ENCODE measurements around the gene FREM1. TPM values are rescaled to one million over a fixed set of nuclear protein-coding genes. Genes with fewer than 3 reads are reported as not detected.

The FREM1 gene
- total RNA-seq, 2 experiments from 2014 or later: not detected

- no peak overlapping the region for H3K4me3 ChIP-seq (ENCODE audit: low read depth, low read length, poor library complexity, severe bottlenecking)
- POLR2A ChIA-PET: interaction anchor here (0.6 to 1.0 kb wide), 3 partner anchors 29 to 1855 kb away, joined by 3 to 5 read pairs (median 3); no protein-coding TSS in a partner anchor
These were observed 141.0 kb downstream of the FREM1 start for GRCh38 chr9:14769230-14769571.

GRCh38 chr9:14768405-14769229, 141.6 kb downstream of the FREM1 start:
- no TSS peak for BruUV-seq (replicated peaks)
- intact Hi-C loops (cut with micrococcal nuclease; ENCODE audit: unreplicated experiment): loop anchor here (1.0 to 2.0 kb wide), 2 partner anchors 152 to 304 kb away; no protein-coding TSS in a partner anchor
- Histone ChIP-seq H3K27ac (ENCODE audit: low read depth, low read length, poor library complexity, severe bottlenecking) (no peak overlapping the region), H3K9me2 (ENCODE audit: insufficient read depth, low read length) (no peaks in the 10 kb centered on the region), H3K4me3 (ENCODE audit: low read depth, low read length, poor library complexity, severe bottlenecking) (no peak overlapping the region), H2AFZ (ENCODE audit: low read length) (no peak overlapping the region), H4K20me1 (ENCODE audit: insufficient read depth, low read length) (no peaks in the 10 kb centered on the region), H3K9me3 (ENCODE audit: low read length) (no peaks in the 10 kb centered on the region), H3K36me3 (ENCODE audit: insufficient read depth, low read length) (no peaks in the 10 kb centered on the region), H3K79me2 (ENCODE audit: insufficient read depth, low read depth, low read length) (no peaks in the 10 kb centered on the region), H3K4me2 (ENCODE audit: low read length) (no peak overlapping the region), H3K4me1 (ENCODE audit: insufficient read depth, low read length, poor library complexity, severe bottlenecking) (no peaks in the 10 kb centered on the region)
- POLR2A ChIA-PET: interaction anchor here (0.7 to 1.0 kb wide), 2 partner anchors 28 to 1856 kb away, joined by 3 read pairs; no protein-coding TSS in a partner anchor
- TF ChIP-seq CTCF (conservative IDR thresholded peaks at IDR 0.05; ENCODE audit: low read length) (peak; percentile 87), EZH2phosphoT487 (IDR thresholded peaks at IDR 0.05; ENCODE audit: borderline replicate concordance, low read depth, low read length) (no peak)
- DNase-seq (ENCODE audit: low spot score): peak; percentile 52
- CTCF ChIA-PET (ENCODE audit: unreplicated experiment): no interaction called here

More at GRCh38 chr9:14769230-14769571, 141.0 kb downstream of the FREM1 start:
- H3K36me3 ChIP-seq (ENCODE audit: insufficient read depth, low read length): no peaks in the 10 kb centered on the region
- no peaks in the 10 kb centered on the region for H3K79me2 ChIP-seq (ENCODE audit: insufficient read depth, low read depth, low read length)
- H2AFZ ChIP-seq (ENCODE audit: low read length): no peak overlapping the region
- CTCF ChIA-PET (ENCODE audit: unreplicated experiment): no interaction called here
- intact Hi-C loops (cut with micrococcal nuclease; ENCODE audit: unreplicated experiment): loop anchor here (2.0 kb wide), 1 partner anchor 304 kb away; no protein-coding TSS in a partner anchor
- no peaks in the 10 kb centered on the region for H4K20me1 ChIP-seq (ENCODE audit: insufficient read depth, low read length)
- no peak overlapping the region for H3K27ac ChIP-seq (ENCODE audit: low read depth, low read length, poor library complexity, severe bottlenecking)
- H3K9me2 ChIP-seq (ENCODE audit: insufficient read depth, low read length): no peaks in the 10 kb centered on the region
- no peak overlapping the region for H3K4me2 ChIP-seq (ENCODE audit: low read length)
- no peak for TF ChIP-seq EZH2phosphoT487 (IDR thresholded peaks at IDR 0.05; ENCODE audit: borderline replicate concordance, low read depth, low read length)
- peak; percentile 71 for TF ChIP-seq CTCF (conservative IDR thresholded peaks at IDR 0.05; ENCODE audit: low read length)
- peak; percentile 61 for DNase-seq (ENCODE audit: low spot score)
- H3K4me1 ChIP-seq (ENCODE audit: insufficient read depth, low read length, poor library complexity, severe bottlenecking): no peaks in the 10 kb centered on the region
- BruUV-seq (replicated peaks): no TSS peak
- H3K9me3 ChIP-seq (ENCODE audit: low read length): no peaks in the 10 kb centered on the region

- intact Hi-C loops (cut with micrococcal nuclease; ENCODE audit: unreplicated experiment): no loop called here
- BruUV-seq (replicated peaks): no TSS peak
- TF ChIP-seq CTCF (conservative IDR thresholded peaks at IDR 0.05; ENCODE audit: low read length): no peak
- TF ChIP-seq EZH2phosphoT487 (IDR thresholded peaks at IDR 0.05; ENCODE audit: borderline replicate concordance, low read depth, low read length): no peak
- ChIA-PET CTCF (ENCODE audit: unreplicated experiment) (interaction anchor here (0.5 kb wide), 1 partner anchor 78 kb away, joined by 3 read pairs; no protein-coding TSS in a partner anchor), POLR2A (interaction anchor here (1.0 kb wide), 1 partner anchor 151 kb away, joined by 4 read pairs; no protein-coding TSS in a partner anchor)
- no peak overlapping the region for H3K27ac ChIP-seq (ENCODE audit: low read depth, low read length, poor library complexity, severe bottlenecking)
- no peak overlapping the region for H3K4me3 ChIP-seq (ENCODE audit: low read depth, low read length, poor library complexity, severe bottlenecking)
- no peaks in the 10 kb centered on the region for H3K9me2 ChIP-seq (ENCODE audit: insufficient read depth, low read length)
- no peaks in the 10 kb centered on the region for H3K9me3 ChIP-seq (ENCODE audit: low read length)
- no peaks in the 10 kb centered on the region for H3K36me3 ChIP-seq (ENCODE audit: insufficient read depth, low read length)
- no peaks in the 10 kb centered on the region for H3K79me2 ChIP-seq (ENCODE audit: insufficient read depth, low read depth, low read length)
- no peak overlapping the region for H3K4me2 ChIP-seq (ENCODE audit: low read length)
- H4K20me1 ChIP-seq (ENCODE audit: insufficient read depth, low read length): no peaks in the 10 kb centered on the region
- no peak overlapping the region for H2AFZ ChIP-seq (ENCODE audit: low read length)
- no peaks in the 10 kb centered on the region for H3K4me1 ChIP-seq (ENCODE audit: insufficient read depth, low read length, poor library complexity, severe bottlenecking)
- DNase-seq (ENCODE audit: low spot score): no peak
These were observed 143.9 kb downstream of the FREM1 start for GRCh38 chr9:14766299-14766698.

Measured in OCI-LY7 (cell line).